ENCODE results near the gene PNKP.

Gene PNKP

GRCh38 chr19:49817964-49818648 lies 49.3 kb downstream of the PNKP start, which contains the start of gene MED25:
Gene MED25 (plus strand): TSS chr19:49818289. CDS start chr19:49818342, 53 bp downstream.
- peak; percentile 77 to 91 for DNase-seq

- DNase-seq, result no peak
Observed at GRCh38 chr19:49816590-49816989, 50.8 kb downstream of the PNKP start.

GRCh38 chr19:49814010-49814409 lies 53.4 kb downstream of the PNKP start:
- DNase-seq, result no peak

GRCh38 chr19:49812997-49813861 lies 54.1 kb downstream of the PNKP start, which contains the start of gene FUZ:
Gene FUZ (minus strand): TSS chr19:49813292. CDS start chr19:49813106, 186 bp downstream.
- peak; percentile 97 for DNase-seq

- DNase-seq, result no peak
Observed at GRCh38 chr19:49812452-49812996, 54.9 kb downstream of the PNKP start.

- no peak for DNase-seq
Observed at GRCh38 chr19:49811328-49811727, 56.0 kb downstream of the PNKP start.
